NCI-H146 treated with DMSO at 0.1 percent for 48 hours (cell line): ENCODE measurements around the gene COL1A2.

Source experiments
- DNase-seq: peaks from one replicate; lab custom pipeline; 2025; ENCODE audit not compliant: unreplicated experiment; lab: John Stamatoyannopoulos, UW

The COL1A2 gene

DNA sequence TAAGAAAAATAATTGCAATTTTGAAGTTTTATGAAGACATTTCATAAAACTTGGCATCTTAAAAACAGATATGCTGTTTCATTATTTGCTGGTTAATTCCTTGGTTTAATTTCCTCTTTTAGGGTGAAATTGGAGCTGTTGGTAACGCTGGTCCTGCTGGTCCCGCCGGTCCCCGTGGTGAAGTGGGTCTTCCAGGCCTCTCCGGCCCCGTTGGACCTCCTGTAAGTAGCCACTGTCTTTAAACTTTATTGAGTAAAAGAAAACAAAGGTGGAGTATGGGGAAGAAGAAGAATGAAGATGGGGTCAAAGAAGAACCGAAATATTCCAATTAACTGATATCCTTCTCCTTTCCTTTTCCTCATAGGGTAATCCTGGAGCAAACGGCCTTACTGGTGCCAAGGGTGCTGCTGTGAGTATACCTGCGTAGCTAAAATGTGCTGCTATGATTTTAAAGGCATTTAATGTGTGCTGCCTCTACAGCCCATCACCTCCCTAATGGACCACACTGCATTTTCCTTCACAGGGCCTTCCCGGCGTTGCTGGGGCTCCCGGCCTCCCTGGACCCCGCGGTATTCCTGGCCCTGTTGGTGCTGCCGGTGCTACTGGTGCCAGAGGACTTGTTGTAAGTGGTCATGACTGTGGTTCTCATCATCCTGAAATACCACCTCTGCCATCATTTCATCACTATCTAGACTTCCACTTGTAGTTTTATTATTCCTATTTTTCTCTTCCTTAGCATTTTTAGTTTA is 14.7 kb downstream of the COL1A2 start:
- no peak for DNase-seq

DNA sequence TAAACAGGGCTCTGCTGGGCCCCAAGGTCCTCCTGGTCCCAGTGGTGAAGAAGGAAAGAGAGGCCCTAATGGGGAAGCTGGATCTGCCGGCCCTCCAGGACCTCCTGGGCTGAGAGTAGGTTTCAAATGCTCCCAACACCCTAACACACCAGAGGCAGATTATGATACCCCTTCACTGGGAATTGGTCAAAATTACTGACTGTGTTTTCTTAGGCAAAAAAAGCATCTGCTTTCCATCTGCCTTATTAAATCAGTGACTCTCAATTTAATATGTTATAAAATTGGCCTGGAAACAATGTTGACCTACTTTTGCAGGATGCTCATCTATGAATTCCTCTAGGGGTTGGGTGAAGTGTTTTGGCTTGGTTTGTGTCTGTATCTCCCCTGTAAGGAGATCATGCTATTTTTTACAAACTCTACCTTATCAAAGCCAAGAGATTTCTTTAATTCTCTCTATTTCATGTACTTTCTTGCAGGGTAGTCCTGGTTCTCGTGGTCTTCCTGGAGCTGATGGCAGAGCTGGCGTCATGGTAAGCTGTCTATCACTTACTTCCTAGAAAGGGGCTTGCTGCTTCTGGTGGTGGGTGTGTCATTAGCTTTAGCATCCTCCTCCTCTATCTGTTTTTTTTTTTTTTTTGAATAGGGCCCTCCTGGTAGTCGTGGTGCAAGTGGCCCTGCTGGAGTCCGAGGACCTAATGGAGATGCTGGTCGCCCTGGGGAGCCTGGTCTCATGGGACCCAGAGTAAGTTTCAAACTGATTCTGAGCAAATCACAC is 15.9 kb downstream of the COL1A2 start:
- DNase-seq: no peak

DNA sequence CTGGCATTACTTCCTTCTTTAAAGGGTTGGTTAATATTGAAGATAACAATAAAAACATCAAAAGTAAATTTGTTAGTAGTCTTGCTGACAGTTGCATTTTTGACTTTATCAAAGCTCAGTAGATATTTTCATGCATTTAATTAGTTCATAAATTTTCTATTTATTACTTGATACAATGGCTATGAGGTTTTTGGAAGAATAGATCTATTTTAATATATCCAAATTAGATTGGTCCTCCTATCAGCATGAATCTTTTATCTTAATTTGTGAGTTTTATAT is 16.4 kb downstream of the COL1A2 start:
- no peak for DNase-seq

DNA sequence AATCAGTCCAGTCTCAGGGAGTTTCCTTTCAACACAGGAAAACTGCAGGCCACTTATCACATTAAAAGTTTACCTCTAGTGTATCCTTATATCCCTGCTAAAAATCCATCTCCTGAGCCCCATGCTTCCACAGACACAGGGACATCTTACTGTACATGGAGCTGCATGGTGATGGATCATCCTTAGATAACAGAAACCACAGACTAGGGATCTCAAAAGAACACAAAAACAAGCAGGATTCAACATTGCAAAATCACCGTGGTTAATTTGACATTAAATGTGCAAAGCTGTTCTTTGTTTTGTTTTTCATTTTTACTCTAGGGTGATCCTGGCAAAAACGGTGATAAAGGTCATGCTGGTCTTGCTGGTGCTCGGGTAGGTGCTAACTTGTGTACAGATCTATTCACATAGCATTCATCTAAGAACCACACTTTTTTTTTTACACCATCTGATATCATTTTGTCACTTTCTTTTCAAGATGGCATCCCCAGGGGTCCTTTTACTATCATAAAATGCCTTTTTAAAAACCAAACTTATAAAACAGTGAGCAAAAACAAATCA is 18.1 kb downstream of the COL1A2 start:
- DNase-seq: no peak

DNA sequence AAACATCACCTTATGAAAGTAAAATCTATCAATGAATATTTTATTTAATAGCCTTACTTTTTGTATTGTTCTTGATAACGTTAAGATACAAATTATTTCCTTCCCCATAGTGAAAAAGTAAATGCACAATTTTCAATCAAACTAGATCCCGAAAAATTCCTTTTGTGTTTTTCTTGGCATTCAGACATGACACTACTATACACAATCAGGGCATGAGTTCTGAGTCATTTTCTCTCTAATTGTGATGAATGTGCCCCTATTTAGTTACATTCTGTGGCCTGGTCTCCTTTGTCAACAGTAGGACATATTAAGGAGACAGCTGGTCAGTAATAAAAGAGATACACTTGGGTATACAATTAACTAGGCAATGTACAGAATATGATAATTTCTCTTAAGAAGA is 19.8 kb downstream of the COL1A2 start:
- peak; percentile 87 for DNase-seq

DNA sequence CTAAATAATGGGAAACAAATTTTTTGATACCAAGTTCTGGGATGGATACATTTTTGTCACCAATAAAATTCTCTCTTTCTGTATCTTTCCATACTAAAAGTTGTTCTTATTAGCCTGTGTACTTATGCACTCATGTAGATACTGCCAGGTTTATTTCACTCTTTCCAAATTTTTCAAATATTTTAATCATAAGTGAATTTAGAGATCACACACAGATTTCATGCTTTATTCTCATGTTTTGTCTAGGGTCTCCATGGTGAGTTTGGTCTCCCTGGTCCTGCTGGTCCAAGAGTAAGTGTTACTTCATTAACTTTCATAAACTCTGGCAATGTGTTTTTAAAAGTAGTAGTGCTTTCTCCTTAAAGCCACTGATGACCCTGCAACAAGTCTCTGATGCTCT is 20.3 kb downstream of the COL1A2 start:
- no peak for DNase-seq

DNA sequence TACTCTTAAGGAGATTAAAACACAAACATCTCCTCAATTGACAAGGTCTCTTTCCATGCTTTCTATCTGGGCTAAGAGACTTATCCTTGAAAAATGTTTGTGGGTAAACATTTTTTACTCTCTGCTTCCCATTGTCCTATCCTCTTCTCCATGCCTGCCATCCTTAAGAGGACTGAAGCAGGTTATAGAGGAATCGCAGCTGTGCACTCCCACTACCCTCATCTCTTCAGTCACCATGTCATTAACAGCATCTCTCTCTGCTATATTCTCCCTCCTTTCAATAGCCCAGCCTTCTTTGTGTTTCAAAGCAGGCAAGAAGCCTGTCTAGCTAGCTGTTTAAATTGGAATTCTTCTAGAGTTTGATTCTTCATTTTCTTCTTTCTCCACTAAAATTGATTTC is 22.6 kb downstream of the COL1A2 start:
- DNase-seq: no peak

DNA sequence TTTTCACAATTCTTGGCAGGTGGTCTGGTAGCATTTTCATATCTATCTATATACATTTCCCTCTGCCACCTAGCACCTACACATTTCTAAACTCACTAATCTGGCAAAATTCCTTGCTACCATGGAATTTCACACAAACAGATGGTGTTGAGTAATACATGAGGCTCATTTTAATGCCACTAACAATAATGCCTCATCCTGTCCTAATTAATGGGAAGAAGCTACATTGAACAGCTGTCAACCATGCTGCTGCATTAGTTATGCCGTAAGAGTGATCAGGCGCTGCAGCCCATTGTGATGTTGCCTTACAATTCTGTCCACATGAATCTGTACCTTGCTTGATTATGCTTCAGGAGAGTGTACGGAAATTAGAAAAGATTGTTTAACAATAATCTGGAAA is 23.2 kb downstream of the COL1A2 start:
- DNase-seq: no peak

DNA sequence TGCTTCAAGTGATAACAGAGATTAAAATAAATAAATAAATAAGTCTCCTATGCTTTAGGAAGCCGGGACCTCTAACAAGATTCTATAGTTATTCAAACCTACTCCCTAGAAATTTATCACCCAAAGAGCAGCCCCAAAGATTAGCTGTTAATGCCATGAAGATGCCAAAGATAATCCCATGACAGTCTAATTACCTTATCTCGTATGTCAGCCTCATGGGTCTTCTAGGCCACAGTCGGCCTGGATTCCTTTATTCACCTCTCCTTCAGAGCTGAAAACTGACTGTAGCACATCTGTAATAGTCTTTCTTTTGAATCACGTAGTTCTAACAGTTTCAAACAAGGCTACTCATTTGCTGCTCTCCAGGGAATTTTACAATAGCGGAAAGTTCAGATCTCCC is 24.2 kb downstream of the COL1A2 start:
- DNase-seq: no peak

DNA sequence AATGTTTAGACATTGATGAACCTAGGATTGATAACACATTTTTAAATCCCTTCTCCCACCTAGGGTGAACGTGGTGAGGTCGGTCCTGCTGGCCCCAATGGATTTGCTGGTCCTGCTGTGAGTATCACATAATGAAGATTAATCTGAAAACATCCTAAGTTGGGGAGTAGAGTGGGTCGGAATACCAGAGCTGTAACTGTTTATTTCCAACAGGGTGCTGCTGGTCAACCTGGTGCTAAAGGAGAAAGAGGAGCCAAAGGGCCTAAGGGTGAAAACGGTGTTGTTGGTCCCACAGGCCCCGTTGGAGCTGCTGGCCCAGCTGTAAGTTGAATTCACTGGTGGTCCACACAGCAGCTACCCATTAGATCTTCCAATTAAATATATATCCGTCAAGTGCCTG is 25.6 kb downstream of the COL1A2 start:
- no peak for DNase-seq

DNA sequence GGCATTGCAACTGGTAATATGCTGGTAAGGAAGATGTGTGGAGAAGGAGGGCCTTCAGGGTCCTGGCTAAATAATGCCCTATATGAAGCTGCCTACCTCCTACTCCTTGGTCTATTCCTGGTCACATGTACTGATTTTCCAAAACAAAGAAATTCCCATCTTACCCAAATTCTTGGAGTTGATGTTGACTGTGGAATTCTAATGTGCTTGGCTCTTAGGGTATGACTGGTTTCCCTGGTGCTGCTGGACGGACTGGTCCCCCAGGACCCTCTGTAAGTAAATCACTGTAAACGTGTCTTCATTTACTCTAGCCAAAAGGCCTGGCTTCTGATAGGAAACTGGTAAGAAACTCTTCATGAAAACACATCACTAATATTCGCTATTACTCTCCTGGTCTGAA is 27.0 kb downstream of the COL1A2 start:
- DNase-seq: no peak

DNA sequence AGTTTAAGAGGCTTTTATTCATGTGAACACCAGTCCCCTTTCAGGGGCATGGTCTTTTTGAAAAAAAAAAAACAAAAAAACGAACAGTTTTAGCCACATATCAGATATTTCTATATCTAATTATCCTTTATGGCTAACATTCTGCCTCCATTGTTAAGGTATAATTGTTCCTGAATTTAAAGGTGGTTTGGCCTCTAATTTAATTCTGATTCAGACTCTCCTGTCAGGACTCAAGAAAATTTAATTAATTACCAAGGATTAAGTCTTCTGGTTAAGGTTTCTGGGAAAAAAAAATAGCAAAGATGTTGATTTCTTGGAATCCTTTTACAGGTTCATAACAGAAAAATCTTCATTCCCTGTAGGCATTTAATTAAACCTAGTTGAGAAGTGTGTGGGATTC is 27.4 kb downstream of the COL1A2 start:
- DNase-seq: no peak

DNA sequence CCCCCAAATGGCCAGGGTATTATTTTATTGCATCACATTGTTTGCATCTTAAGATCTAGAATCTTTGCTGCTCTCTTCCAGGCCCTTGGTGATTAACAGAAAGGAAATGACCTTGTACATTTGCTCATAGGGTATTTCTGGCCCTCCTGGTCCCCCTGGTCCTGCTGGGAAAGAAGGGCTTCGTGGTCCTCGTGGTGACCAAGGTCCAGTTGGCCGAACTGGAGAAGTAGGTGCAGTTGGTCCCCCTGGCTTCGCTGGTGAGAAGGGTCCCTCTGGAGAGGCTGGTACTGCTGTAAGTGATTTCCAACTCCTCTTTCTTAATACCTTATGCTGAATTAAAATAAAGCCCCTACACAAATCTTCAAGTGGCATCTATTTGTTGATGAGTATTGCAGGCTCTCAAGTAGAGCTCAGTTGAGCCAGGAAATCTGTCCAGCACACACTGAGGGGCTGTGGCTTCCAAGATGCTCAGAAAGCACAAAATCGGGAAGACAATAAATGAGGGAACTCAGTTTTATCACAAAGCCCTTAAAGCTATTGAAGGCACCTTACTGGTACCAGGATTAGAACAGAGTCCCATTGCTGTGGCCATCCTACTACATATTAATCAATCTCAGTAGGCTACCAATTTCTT is 28.2 kb downstream of the COL1A2 start:
- DNase-seq: no peak

DNA sequence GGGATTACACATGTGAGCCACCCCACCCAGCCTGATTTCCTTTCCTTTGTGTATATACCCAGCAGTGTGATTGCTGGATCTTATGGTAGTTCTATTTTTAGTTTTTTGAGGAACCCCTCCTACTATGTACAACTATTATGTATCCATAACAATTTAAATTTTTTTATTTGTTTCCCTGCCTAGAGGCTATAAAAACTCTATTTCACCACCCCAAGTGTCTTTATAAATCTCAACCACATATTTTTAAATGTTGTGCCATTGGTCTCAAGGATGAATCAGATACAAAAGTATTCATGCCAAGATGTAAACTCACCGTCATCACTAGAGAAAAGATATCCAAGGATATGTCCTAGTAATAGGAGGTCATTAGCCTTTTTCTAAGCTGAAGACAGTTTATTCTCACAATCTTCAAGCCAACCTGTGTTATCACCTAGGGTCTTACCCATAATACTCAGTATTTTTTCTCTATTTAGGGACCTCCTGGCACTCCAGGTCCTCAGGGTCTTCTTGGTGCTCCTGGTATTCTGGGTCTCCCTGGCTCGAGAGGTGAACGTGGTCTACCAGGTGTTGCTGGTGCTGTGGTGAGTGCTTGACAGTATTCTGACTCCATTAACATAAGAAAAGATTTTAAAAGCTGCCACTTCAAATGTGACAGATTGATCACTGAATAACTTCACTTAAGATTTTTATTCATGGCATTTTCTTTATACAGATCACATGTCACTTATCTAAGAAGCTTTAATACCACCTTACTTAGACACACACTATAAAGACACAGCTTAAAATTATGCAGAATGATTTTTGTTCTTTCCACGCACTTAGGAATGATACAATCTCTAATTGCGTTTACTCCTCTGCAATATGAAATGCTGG is 29.4 kb downstream of the COL1A2 start:
- no peak for DNase-seq

DNA sequence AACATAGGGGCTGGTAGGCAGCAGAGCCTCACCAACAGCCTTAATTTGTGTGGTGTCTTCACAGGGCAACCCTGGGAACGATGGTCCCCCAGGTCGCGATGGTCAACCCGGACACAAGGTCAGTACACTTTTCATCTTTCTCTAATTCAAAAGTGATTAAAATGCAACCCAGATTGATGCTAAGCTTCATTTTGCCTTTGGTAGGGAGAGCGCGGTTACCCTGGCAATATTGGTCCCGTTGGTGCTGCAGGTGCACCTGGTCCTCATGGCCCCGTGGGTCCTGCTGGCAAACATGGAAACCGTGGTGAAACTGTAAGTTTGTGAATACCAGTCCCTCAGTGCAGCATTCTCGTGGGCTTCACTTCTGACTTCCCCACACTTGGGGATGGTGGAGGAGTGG is 30.9 kb downstream of the COL1A2 start:
- DNase-seq: no peak

DNA sequence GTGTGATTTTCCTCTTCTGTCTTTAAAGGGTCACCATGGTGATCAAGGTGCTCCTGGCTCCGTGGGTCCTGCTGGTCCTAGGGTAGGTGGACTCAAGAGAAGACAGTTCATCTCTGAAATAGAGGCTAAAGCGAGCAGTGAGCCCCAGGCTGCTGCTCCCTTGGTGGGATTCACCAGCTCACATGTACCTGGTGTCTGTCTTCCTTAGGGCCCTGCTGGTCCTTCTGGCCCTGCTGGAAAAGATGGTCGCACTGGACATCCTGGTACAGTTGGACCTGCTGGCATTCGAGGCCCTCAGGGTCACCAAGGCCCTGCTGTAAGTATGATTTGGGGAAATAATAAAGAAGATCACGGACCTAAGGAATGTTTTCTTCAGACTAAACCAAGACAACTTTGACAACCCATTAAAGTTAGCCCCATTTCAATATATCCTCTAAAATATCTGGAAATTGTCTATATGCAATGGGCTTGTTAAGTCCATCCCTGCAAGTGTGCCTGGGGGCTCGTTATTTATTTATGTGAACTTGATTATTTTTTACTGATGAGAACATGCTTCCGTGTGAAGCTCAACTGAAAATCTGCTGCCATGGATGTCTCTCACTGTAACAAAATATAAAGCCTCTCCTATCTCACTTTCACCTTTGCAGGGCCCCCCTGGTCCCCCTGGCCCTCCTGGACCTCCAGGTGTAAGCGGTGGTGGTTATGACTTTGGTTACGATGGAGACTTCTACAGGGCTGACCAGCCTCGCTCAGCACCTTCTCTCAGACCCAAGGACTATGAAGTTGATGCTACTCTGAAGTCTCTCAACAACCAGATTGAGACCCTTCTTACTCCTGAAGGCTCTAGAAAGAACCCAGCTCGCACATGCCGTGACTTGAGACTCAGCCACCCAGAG is 32.5 kb downstream of the COL1A2 start:
- DNase-seq: no peak

DNA sequence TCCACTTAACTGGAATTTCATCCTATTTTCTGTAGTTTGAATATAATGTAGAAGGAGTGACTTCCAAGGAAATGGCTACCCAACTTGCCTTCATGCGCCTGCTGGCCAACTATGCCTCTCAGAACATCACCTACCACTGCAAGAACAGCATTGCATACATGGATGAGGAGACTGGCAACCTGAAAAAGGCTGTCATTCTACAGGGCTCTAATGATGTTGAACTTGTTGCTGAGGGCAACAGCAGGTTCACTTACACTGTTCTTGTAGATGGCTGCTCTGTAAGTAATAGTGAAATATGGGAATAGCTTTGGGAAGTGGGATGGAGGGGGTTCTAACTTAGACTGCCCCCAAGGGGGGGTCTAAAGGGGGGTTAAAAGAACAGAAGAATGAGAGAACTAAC is 34.5 kb downstream of the COL1A2 start:
- no peak for DNase-seq

DNA sequence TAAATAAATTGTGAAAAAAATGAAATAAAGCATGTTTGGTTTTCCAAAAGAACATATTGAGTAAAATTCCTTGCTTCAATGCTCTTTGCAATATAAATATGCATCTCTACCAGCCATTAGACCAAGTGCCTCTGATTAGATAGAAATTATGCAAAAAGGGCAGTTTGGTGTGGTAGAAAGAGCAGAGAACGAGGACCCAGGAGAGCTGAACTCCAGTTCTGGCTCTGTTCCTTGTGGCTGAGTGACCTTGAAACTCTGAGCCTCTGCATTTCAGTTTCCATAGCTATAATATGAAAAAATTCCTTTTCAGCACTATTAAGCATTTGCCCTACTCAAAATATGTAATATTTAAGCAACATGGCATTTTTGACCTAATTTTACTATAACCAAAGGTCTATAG is 36.5 kb downstream of the COL1A2 start:
- DNase-seq: no peak

DNA sequence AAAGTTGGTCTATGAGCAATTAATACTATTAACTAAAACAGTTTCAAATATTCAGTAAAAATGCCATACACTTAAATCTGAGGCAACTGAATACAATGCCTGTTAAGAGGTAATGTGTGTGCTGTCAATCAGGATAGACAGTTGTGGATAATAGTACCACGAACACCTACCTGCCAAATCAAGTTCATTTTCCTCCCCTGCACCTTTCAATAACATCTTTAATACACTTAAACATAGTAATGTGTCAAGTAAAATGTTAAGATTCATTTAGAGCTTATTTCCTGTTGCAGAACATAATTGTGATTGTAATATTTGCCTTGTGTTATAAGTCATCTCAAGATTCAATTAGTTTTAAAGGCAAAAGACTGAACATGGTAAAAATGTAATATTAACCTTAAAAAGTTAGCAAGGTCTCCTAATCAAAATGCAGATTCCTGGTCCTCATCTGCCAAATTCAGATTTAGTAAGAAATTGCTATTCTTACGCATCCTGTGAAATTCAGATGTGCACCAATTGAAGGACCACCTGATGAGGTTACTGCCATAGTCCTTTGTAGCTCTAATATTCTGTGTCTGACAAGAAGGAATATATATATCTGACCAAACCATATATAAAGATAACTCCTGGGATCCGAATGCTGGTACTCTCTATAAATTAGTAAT is 37.1 kb downstream of the COL1A2 start:
- no peak for DNase-seq

DNA sequence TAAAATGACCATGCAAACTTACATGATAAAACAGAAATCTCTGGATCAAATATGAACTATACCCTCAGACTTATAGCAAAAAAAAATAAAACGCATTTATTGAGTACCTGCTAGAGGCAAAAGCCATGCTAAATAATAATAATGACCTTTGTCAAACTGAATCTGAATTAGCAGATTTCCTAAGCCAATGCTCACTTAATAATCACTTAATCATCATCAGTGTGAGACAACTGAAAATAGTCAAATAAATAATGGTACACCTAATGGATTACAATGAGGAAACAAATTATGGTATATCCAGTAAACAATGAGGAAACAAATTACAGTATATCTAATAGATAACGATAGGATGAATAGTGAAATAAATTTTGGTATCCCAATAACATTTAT is 37.6 kb downstream of the COL1A2 start:
- no peak for DNase-seq
